Measurements from ENCODE around the gene ANP32E. TPM values are rescaled to one million over a fixed set of nuclear protein-coding genes. Genes with fewer than 3 reads are reported as not detected.
"Not testable (repeated sequence)": the region's sequence is repeated elsewhere in the genome, so short reads cannot be mapped to it uniquely, and the experiment has no call there.

The ANP32E gene
- total and polyA plus RNA-seq, 4 donors: 20.8 to 39.1 (median 33.2) TPM

DNA sequence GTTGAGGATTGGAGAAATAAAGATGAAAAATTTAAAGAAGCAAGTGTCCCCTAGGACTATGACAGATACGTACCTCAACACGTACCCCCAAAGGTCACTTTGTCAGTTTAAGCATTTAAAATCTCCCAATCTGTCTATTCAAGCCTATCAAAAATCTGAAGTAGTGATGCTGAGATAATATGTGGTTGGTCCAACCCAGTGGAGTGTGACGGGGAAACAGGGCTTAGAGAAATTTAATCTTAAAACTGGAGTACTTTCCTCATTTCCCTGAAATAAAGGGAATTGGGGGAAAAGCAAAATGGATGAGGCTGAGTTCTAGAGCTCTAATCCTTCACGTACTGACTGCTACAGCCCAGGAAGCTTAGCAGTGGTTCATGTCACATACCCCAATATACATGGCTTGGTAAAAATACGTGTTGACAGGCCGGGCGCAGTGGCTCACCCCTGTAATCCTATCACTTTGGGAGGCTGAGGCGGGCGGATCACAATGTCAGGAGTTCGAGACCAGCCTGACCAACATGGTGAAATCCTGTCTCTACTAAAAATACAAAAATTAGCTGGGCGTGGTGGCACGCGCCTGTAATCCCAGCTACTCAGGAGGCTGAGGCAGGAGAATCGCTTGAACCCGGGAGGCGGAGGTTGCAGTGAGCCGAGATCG is 21.7 kb downstream of the ANP32E start:
- H3K27me3 ChIP-seq (ENCODE audit: control insufficient read depth in 3 of 3, insufficient read depth in 3 of 3, low read length in 2 of 3); H3K4me1 ChIP-seq (ENCODE audit: control insufficient read depth in 5 of 5, insufficient read depth in 5 of 5, low read length in 5 of 5); H3K4me3 ChIP-seq; H3K36me3 ChIP-seq (ENCODE audit: control insufficient read depth in 4 of 4, insufficient read depth in 4 of 4, low read length in 4 of 4); ATAC-seq (ENCODE audit: insufficient read depth, low FRiP score); H3K9me3 ChIP-seq (ENCODE audit: control insufficient read depth in 4 of 4, insufficient read depth in 3 of 4, low read length in 3 of 4): not testable (repeated sequence)
- DNase-seq: peak in 1 of 3 donors; percentile 17
- WGBS, 2 donors: 68 to 74% methylated on average over 13 to 18 of the region's 18 CpGs
- Histone ChIP-seq H3K9ac (ENCODE audit: insufficient read depth in 1 of 2, low read length in 2 of 2) (peak overlapping the region; percentile 25 to 57), H3K27ac (ENCODE audit: low read depth in 1 of 2, low read length in 1 of 2) (peak overlapping the region in 1 of 2 donors; percentile 88)

DNA sequence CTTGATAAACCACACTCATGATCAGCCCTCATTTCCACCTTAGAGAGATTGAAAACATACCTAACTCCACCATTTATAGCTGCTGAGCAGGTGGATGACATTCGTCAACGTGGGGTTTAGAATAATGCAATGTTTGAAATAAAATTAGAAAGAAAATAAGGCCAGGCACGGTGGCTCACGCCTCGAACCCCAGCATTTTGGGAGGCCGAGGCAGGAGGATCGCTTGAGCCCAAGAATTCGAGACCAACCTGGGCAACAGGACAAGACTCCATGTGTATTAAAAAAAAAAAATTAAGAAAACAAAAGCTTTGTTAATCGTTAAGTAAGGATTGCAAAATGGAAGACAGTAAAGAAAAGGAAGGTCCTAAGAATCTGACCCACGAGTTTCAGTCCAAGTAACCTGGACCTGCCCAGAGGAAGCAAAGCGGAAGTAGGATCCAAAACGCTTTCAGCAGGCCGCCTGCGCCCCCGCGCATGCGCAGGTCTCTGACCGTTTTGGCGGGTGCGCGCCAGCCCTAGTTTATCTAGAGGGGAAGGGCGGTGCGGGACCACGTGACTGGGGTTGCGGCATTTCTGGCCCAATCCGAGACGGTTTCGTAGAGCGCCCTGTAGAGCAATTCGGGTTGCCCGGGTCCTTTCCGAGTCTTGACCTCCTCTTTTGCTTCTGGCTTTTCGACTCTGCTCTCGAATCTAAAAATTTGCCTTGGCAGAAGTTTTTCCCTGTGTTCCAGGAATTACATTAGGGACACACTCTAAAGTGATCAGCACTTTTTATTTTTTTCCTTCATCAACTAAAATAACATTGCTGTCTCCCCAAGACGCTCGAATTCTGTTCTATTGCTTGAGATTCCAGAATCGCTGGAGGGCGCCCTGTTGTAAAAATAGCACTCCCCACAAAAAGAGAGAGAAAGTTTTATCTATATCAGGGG is 22.5 kb downstream of the ANP32E start:
- DNase-seq (peak; percentile 98), ATAC-seq (ENCODE audit: insufficient read depth, low FRiP score) (peak; percentile 94)
- TF ChIP-seq, protein P1, sequence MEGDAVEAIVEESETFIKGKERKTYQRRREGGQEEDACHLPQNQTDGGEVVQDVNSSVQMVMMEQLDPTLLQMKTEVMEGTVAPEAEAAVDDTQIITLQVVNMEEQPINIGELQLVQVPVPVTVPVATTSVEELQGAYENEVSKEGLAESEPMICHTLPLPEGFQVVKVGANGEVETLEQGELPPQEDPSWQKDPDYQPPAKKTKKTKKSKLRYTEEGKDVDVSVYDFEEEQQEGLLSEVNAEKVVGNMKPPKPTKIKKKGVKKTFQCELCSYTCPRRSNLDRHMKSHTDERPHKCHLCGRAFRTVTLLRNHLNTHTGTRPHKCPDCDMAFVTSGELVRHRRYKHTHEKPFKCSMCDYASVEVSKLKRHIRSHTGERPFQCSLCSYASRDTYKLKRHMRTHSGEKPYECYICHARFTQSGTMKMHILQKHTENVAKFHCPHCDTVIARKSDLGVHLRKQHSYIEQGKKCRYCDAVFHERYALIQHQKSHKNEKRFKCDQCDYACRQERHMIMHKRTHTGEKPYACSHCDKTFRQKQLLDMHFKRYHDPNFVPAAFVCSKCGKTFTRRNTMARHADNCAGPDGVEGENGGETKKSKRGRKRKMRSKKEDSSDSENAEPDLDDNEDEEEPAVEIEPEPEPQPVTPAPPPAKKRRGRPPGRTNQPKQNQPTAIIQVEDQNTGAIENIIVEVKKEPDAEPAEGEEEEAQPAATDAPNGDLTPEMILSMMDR (IDR thresholded peaks at IDR 0.05; ENCODE audit: control extremely low read depth, extremely low read depth): peak; percentile 14
- Histone ChIP-seq H3K27me3 (ENCODE audit: control insufficient read depth in 3 of 3, insufficient read depth in 3 of 3, low read length in 2 of 3) (no peaks in the 10 kb centered on the region), H3K9ac (ENCODE audit: insufficient read depth in 1 of 2, low read length in 2 of 2) (peak overlapping the region; percentile 25 to 57), H3K36me3 (ENCODE audit: control insufficient read depth in 4 of 4, insufficient read depth in 4 of 4, low read length in 4 of 4) (no peaks in the 10 kb centered on the region), H3K4me1 (ENCODE audit: control insufficient read depth in 5 of 5, insufficient read depth in 5 of 5, low read length in 5 of 5) (peaks cover 0 to 5% (median 0%) of the 10 kb centered on the region in 5 donors), H3K27ac (ENCODE audit: low read depth in 1 of 2, low read length in 1 of 2) (peak overlapping the region; percentile 47 to 88), H3K9me3 (ENCODE audit: control insufficient read depth in 4 of 4, insufficient read depth in 3 of 4, low read length in 3 of 4) (no peaks in the 10 kb centered on the region), H3K4me3 (no peak overlapping the region)
- 18% methylated on average over 38 of the region's 38 CpGs for WGBS, 2 donors

DNA sequence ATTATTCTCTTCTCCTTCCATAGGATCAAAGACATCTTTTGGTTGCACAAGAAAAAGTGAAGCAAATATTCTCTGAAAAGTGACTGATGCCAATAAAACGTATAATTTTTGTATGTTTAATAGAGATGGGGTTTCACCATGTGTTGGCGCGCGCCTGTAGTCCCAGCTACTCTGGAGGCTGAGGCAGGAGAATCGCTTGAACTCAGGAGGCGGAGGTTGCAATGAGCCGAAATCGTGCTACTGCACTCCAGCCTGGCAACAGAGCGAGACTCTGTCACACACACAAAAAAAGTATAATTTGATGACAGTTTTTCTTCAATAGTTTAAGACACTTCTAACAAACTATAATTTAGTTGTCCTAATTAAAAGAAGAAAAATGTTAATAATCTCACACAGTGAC is 23.8 kb downstream of the ANP32E start:
- Histone ChIP-seq H3K27me3 (ENCODE audit: control insufficient read depth in 3 of 3, insufficient read depth in 3 of 3, low read length in 2 of 3) (no peaks in the 10 kb centered on the region), H3K4me3 (no peak overlapping the region), H3K27ac (ENCODE audit: low read depth in 1 of 2, low read length in 1 of 2) (no peak overlapping the region), H3K9ac (ENCODE audit: insufficient read depth in 1 of 2, low read length in 2 of 2) (no peak overlapping the region), H3K4me1 (ENCODE audit: control insufficient read depth in 5 of 5, insufficient read depth in 5 of 5, low read length in 5 of 5) (peaks cover 0 to 5% (median 0%) of the 10 kb centered on the region in 5 donors), H3K36me3 (ENCODE audit: control insufficient read depth in 4 of 4, insufficient read depth in 4 of 4, low read length in 4 of 4) (no peaks in the 10 kb centered on the region), H3K9me3 (ENCODE audit: control insufficient read depth in 4 of 4, insufficient read depth in 3 of 4, low read length in 3 of 4) (no peaks in the 10 kb centered on the region)
- ATAC-seq (ENCODE audit: insufficient read depth, low FRiP score): no peak
- DNase-seq: no peak
- WGBS, 2 donors: 96 to 98% methylated on average over 9 of the region's 9 CpGs
- TF ChIP-seq, protein P1 (IDR thresholded peaks at IDR 0.05; ENCODE audit: control extremely low read depth, extremely low read depth): no peak

DNA sequence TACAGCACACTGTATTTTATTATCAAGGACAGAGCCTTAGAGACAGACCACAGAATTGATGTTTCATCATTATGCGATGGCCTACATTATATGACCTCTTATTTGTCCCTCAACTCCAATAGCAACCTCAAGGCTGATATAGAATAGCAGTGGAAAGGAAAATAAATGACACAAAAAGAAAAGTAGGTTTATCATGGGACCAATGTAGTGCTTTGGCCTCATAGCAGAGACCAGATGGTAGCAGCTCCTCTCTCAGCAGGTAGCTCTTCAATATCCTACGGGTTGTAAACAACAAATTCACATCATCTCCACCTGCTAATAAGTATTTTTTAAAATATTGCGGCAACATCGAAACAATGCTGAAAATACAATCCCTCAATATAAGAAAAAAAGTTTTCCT is 25.2 kb downstream of the ANP32E start:
- Histone ChIP-seq H3K4me3 (no peak overlapping the region), H3K36me3 (ENCODE audit: control insufficient read depth in 4 of 4, insufficient read depth in 4 of 4, low read length in 4 of 4) (no peaks in the 10 kb centered on the region), H3K9me3 (ENCODE audit: control insufficient read depth in 4 of 4, insufficient read depth in 3 of 4, low read length in 3 of 4) (no peaks in the 10 kb centered on the region), H3K27me3 (ENCODE audit: control insufficient read depth in 3 of 3, insufficient read depth in 3 of 3, low read length in 2 of 3) (no peaks in the 10 kb centered on the region), H3K27ac (ENCODE audit: low read depth in 1 of 2, low read length in 1 of 2) (no peak overlapping the region), H3K9ac (ENCODE audit: insufficient read depth in 1 of 2, low read length in 2 of 2) (no peak overlapping the region), H3K4me1 (ENCODE audit: control insufficient read depth in 5 of 5, insufficient read depth in 5 of 5, low read length in 5 of 5) (peaks cover 0 to 5% (median 0%) of the 10 kb centered on the region in 5 donors)
- ATAC-seq (ENCODE audit: insufficient read depth, low FRiP score) (no peak), DNase-seq (no peak)
- TF ChIP-seq, protein P1 (IDR thresholded peaks at IDR 0.05; ENCODE audit: control extremely low read depth, extremely low read depth): no peak
- WGBS, 2 donors: 93 to 97% methylated on average over 4 of the region's 4 CpGs
